H1 (cell line): ENCODE data around the gene UMAD1. TPM values are rescaled to one million over a fixed set of nuclear protein-coding genes. Genes with fewer than 3 reads are reported as not detected.

ENCODE experiments used
- CTCF ChIA-PET: fragments of 300-600 bp; sonication (Branson Sonifier 250); formaldehyde crosslinking; loops from one replicate; lab custom pipeline; 2021; ENCODE audit not compliant: partially characterized antibody; lab: Charles Lee
- POLR2A ChIA-PET: fragments of 300-600 bp; sonication (Branson Sonifier 250); formaldehyde crosslinking; loops from one replicate; lab custom pipeline; 2021; ENCODE audit warnings: inconsistent platforms; ENCODE audit not compliant: partially characterized antibody; lab: Charles Lee
- DNase-seq, 2 experiments: peaks; one replicate each; pipeline versions ENCODE4 v3.0.0 to v3.0.0-alpha.2; 2010 to 2022; ENCODE audit warnings: low spot score in 2 of 2, low read depth in 1 of 2, mixed read lengths in 1 of 2
- FAIRE-seq: peaks from 2 replicates; lab custom pipeline; 2011; peaks lifted over from hg19 to GRCh38; lab: Jason Lieb, UNC
- H2AFZ ChIP-seq: 2 replicates; pipeline ENCODE4 v1.8.1; 2012; ENCODE audit warnings: low read length, inconsistent platforms
- H2AK5ac ChIP-seq: 2 replicates; pipeline ENCODE4 v1.6.1; 2013; ENCODE audit warnings: low read depth, low read length
- H2BK120ac ChIP-seq: replicated peaks from 2 replicates; pipeline ENCODE3; 2013; ENCODE audit warnings: low read depth, low read length, inconsistent platforms
- H2BK12ac ChIP-seq: 2 replicates; pipeline ENCODE4 v1.6.1; 2013; ENCODE audit warnings: low read depth, low read length
- H2BK15ac ChIP-seq: 2 replicates; pipeline ENCODE4 v1.6.1; 2013; ENCODE audit warnings: low read length
- H2BK20ac ChIP-seq: 2 replicates; pipeline ENCODE4 v1.6.1; 2013; ENCODE audit warnings: low read length
- H2BK5ac ChIP-seq: 2 replicates; pipeline ENCODE4 v1.6.1; 2013; ENCODE audit warnings: low read depth, low read length
- H3K14ac ChIP-seq: 2 replicates; pipeline ENCODE4 v1.6.1; 2013; ENCODE audit warnings: inconsistent platforms; ENCODE audit not compliant: insufficient read length
- H3K18ac ChIP-seq: 2 replicates; pipeline ENCODE4 v1.6.1; 2013; ENCODE audit warnings: low read length; ENCODE audit errors: extremely low read depth
- H3K23ac ChIP-seq: 2 replicates; pipeline ENCODE4 v1.6.1; 2013; ENCODE audit warnings: inconsistent platforms; ENCODE audit not compliant: insufficient read length
- H3K23me2 ChIP-seq: 2 replicates; pipeline ENCODE4 v1.6.1; 2013; ENCODE audit warnings: low read depth, low read length
- H3K27ac ChIP-seq: 2 replicates; pipeline ENCODE4 v1.6.1; 2011; ENCODE audit warnings: low read depth, low read length, inconsistent platforms
- H3K27me3 ChIP-seq, 4 experiments: replicated peaks in 1 of 4; 1 replicate in 1 of 4; 2 replicates in 3 of 4; pipeline versions ENCODE4 v1.6.1 to v1.8.1; 2011 to 2013; ENCODE audit warnings: low read length in 3 of 4, mild to moderate bottlenecking in 3 of 4, inconsistent platforms in 2 of 4, mixed read lengths in 2 of 4, moderate library complexity in 1 of 4; ENCODE audit not compliant: control insufficient read depth in 3 of 4, insufficient read depth in 3 of 4; ENCODE audit errors: extremely low read depth in 1 of 4
- H3K36me3 ChIP-seq, 4 experiments: 2 replicates each; pipeline versions ENCODE4 v1.6.1 to v1.8.1; 2011 to 2013; ENCODE audit warnings: mild to moderate bottlenecking in 4 of 4, low read length in 3 of 4, moderate library complexity in 2 of 4, control low read depth in 1 of 4, inconsistent platforms in 1 of 4; ENCODE audit not compliant: insufficient read depth in 4 of 4, control insufficient read depth in 2 of 4
- H3K4ac ChIP-seq: replicated peaks from 2 replicates; pipeline ENCODE3; 2013; ENCODE audit warnings: low read length, low read depth, mixed read lengths, inconsistent platforms; ENCODE audit not compliant: insufficient read length
- H3K4me1 ChIP-seq, 4 experiments: replicated peaks in 1 of 4; 1 replicate in 1 of 4; 2 replicates in 3 of 4; pipeline versions ENCODE4 v1.6.1 to v1.8.1; 2011 to 2013; ENCODE audit warnings: low read length in 3 of 4, inconsistent platforms in 2 of 4, mixed read lengths in 1 of 4; ENCODE audit not compliant: insufficient read depth in 4 of 4, control insufficient read depth in 3 of 4
- H3K4me2 ChIP-seq, 2 experiments: 2 replicates each; pipeline versions ENCODE4 v1.6.1 to v1.8.1; 2011 to 2013; ENCODE audit warnings: low read depth in 2 of 2, low read length in 2 of 2, control low read depth in 1 of 2, inconsistent platforms in 1 of 2, mild to moderate bottlenecking in 1 of 2; ENCODE audit not compliant: insufficient read depth in 1 of 2
- H3K4me3 ChIP-seq, 4 experiments: fragments of 200-600, 300-600 bp in 1 of 4; sonication (generic), shearing (Covaris generic), sonication (Bioruptor Twin) in 1 of 4; 2 replicates each; pipeline versions ENCODE4 v1.5.1 to v1.8.1; 2011 to 2016; ENCODE audit warnings: low read length in 4 of 4, low read depth in 3 of 4, control low read depth in 2 of 4, inconsistent platforms in 2 of 4, mild to moderate bottlenecking in 2 of 4, mixed read lengths in 1 of 4, moderate library complexity in 1 of 4; ENCODE audit not compliant: insufficient read depth in 2 of 4; ENCODE audit errors: extremely low read depth in 1 of 4
- H3K56ac ChIP-seq: replicated peaks from 2 replicates; pipeline ENCODE3; 2013; ENCODE audit warnings: low read depth, mild to moderate bottlenecking, mixed read lengths, low read length, inconsistent platforms; ENCODE audit not compliant: insufficient read length
- H3K79me1 ChIP-seq: 2 replicates; pipeline ENCODE4 v1.6.1; 2013; ENCODE audit warnings: low read depth, low read length, control low read depth
- H3K79me2 ChIP-seq, 2 experiments: 2 replicates each; pipeline versions ENCODE4 v1.6.1 to v1.8.1; 2012 to 2013; ENCODE audit warnings: low read length in 2 of 2, mild to moderate bottlenecking in 2 of 2, inconsistent platforms in 1 of 2; ENCODE audit not compliant: insufficient read depth in 2 of 2, control insufficient read depth in 1 of 2
- H3K9ac ChIP-seq, 4 experiments: replicated peaks in 1 of 4; 1 replicate in 1 of 4; 2 replicates in 3 of 4; pipeline versions ENCODE4 v1.6.1 to v1.8.1; 2011 to 2013; ENCODE audit warnings: low read depth in 3 of 4, low read length in 3 of 4, control low read depth in 2 of 4, mild to moderate bottlenecking in 2 of 4, moderate library complexity in 2 of 4, inconsistent platforms in 1 of 4; ENCODE audit errors: extremely low read depth in 1 of 4
- H3K9me3 ChIP-seq, 2 experiments: 2 replicates each; pipeline versions ENCODE4 v1.6.1 to v1.8.1; 2012 to 2013; ENCODE audit warnings: mild to moderate bottlenecking in 2 of 2, moderate library complexity in 2 of 2, control low read depth in 1 of 2, inconsistent platforms in 1 of 2, low read depth in 1 of 2, low read length in 1 of 2, mixed read lengths in 1 of 2; ENCODE audit not compliant: insufficient read depth in 2 of 2
- H4K20me1 ChIP-seq, 2 experiments: replicated peaks in 1 of 2; 2 replicates each; pipeline versions ENCODE3 to v1.8.1; 2011 to 2013; ENCODE audit warnings: inconsistent platforms in 2 of 2, low read length in 2 of 2, mild to moderate bottlenecking in 1 of 2; ENCODE audit not compliant: insufficient read depth in 2 of 2, control insufficient read depth in 1 of 2
- H4K5ac ChIP-seq: 2 replicates; pipeline ENCODE4 v1.6.1; 2013; ENCODE audit warnings: low read length, low read depth, mixed read lengths, inconsistent platforms; ENCODE audit not compliant: insufficient read length
- H4K8ac ChIP-seq: 2 replicates; pipeline ENCODE4 v1.8.0; 2013; ENCODE audit warnings: mild to moderate bottlenecking, moderate library complexity, low read length, inconsistent platforms; ENCODE audit not compliant: insufficient read depth; ENCODE audit errors: extremely low read depth
- H4K91ac ChIP-seq: replicated peaks from 2 replicates; pipeline ENCODE3; 2013; ENCODE audit warnings: low read length, mixed read lengths, inconsistent platforms; ENCODE audit not compliant: insufficient read length
- WGBS, 2 experiments: shearing (Covaris generic) in 1 of 2; methylation state at CpG; one replicate each; pipeline versions ENCODE4 v1.1.6 to v1.1.7; 2013 to 2015; ENCODE audit warnings: low lambda C conversion rate in 2 of 2, mixed read lengths in 2 of 2, inconsistent platforms in 1 of 2, low coverage in 1 of 2, missing lambda C conversion rate in 1 of 2; ENCODE audit not compliant: insufficient replicate concordance in 2 of 2, insufficient coverage in 1 of 2, insufficient read length in 1 of 2; ENCODE audit errors: extremely low coverage in 1 of 2, missing lambda C conversion rate in 1 of 2; 5-methylcytosine and 5-hydroxymethylcytosine counted together
- polyA plus RNA-seq, 7 experiments: library from polyadenylated mRNA; depleted of rRNA in 3 of 7; stranded (reverse) in 5 of 7; unstranded in 2 of 7; fragments of >200 nt in 5 of 7; fragments of 200-250 nt in 2 of 7; gene quantifications; 1 replicate in 5 of 7; 2 replicates in 1 of 7; 4 replicates in 1 of 7; pipeline versions ENCODE4 v1.2.1 to v1.2.3, GENCODE V29; 2011 to 2013; ENCODE audit warnings: missing spikeins in 2 of 7, mixed read lengths in 2 of 7
- total RNA-seq: library from RNA; stranded (reverse); fragmentation: NEBNext Ultra II Directional; extraction: Animal tissue kit (Norgen Biotek cat#: 25700); gene quantifications from 2 replicates; pipeline ENCODE4 v1.2.1, GENCODE V29; 2021

The UMAD1 gene
- total and polyA plus RNA-seq, 2 of the 8 experiments (the other 6 are each of a cell fraction or from before 2014, with no cell fraction given) = 10.4 to 12.3 TPM

- Histone ChIP-seq H4K20me1 (no peaks in the 10 kb centered on the region), H2AK5ac (no peak overlapping the region), H3K4me1 (peaks cover 0 to 26% (median 2%) of the 10 kb centered on the region in 4 experiments; a peak in 3 of 7 replicates), H3K9ac (no peak overlapping the region), H3K9me3 (no peaks in the 10 kb centered on the region), H3K27me3 (no peaks in the 10 kb centered on the region), H3K79me1 (no peaks in the 10 kb centered on the region), H3K79me2 (no peaks in the 10 kb centered on the region), H3K23me2 (no peaks in the 10 kb centered on the region; the same call in 1 of the 2 replicates), H4K8ac (no peak overlapping the region), H4K5ac (no peak overlapping the region), H3K56ac (no peak overlapping the region), H2BK15ac (no peak overlapping the region), H2BK120ac (no peak overlapping the region), H4K91ac (no peak overlapping the region), H3K4ac (no peak overlapping the region), H3K36me3 (no peaks in the 10 kb centered on the region), H3K23ac (no peak overlapping the region), H2AFZ (no peak overlapping the region), H3K18ac (no peak overlapping the region), H3K4me3 (no peak overlapping the region), H3K4me2 (no peak overlapping the region), H2BK5ac (no peak overlapping the region), H3K14ac (no peak overlapping the region), H2BK20ac (no peak overlapping the region), H2BK12ac (no peak overlapping the region), H3K27ac (no peak overlapping the region)
- 72% methylated on average over 6 of the region's 7 CpGs; no CpG with 5 or more reads in 1 of the 2 experiments for WGBS, 2 experiments
- DNase-seq = no peak
- ChIA-PET CTCF (interaction anchor here (0.7 to 1.8 kb wide), 2 partner anchors 242 to 292 kb away, joined by 4 read pairs; no protein-coding TSS in a partner anchor), POLR2A (no interaction called here)
- FAIRE-seq = no peak
Measured at GRCh38 chr7:7922684-7923385, 282.3 kb downstream of the UMAD1 start.
